Measurements from ENCODE around the gene GALP.
"Not testable (repeated sequence)": the region's sequence is repeated elsewhere in the genome, so short reads cannot be mapped to it uniquely, and the experiment has no call there.

Gene GALP

DNA sequence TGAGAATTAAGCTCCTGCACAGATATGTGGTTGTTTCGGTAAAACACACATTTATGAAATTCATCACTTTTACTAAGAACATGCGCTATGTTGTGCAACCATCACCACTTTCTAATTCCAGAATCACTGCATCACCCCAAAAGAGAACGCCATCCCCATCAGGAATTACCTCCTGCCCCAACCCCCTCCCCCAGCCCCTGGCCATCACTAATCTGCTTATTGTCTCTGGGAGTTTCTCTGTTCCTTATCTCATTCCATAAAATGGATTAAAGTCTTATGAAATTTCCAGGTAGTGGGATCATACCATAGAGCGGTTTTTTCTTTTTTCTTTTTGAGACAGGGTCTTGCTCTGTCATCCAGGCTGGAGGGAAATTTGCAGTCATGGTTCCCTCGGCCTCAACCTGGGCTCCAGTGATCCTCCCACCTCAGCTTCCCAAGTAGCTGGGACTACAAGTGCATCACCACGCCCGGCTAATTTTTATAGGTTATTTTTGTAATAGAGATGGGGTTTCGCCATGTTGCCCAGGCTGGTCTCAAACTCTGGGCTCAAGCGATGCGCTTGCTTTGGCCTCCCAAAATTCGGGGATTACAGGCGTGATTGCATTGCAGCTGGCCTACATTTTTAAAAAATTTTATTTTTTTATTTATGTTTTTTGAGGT, 18.3 kb downstream of the GALP start:
- DNase-seq = no peak

DNA sequence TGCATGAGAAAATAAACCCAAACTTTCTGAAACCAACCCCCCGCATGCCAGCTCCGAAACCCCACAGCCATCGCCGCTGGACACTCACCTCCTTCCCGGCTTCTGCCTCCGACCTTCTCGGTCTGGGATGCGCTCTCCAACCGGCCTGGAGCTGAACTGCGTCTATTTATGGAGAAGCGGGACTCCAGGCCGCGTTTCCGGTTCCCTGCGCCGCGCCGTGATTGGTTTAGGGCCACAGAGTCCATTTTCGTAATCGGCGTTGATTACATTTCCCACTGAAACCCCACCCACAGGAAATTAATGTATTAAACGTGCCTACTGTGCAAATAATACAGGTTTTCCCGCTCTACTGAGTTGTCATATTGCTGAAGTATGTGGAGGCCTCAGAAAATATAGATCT, 21.8 kb downstream of the GALP start, which contains the start of gene ZSCAN5B:
Gene ZSCAN5B, minus strand, starts transcription at position 138 of the 400 bp plus-strand sequence. CDS start 4,731 bp downstream, outside the sequence.
- not testable (repeated sequence) for DNase-seq

GRCh38 chr19:56199687-56200086, 23.9 kb downstream of the GALP start:
- DNase-seq = no peak

DNA sequence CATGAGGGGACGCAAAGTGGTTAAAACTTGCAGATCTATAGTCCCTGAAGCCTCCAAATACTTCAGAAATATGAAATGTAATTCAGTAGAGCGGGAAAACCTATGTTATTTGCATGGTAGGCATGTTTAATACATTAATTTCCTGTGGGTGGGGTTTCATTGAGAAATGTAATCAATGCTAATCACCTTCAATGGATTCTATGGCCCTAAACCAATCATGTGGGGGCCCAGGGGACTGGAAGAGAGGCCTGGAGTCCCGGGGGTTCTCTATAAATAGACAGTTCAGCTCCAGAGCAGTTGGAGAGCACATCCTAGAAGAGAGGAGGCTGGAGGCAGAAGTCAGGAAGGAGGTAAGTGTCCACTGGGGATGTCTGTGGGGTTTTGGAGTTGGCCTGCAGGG, 26.2 kb downstream of the GALP start, which contains the start of gene ZSCAN5C:
Gene ZSCAN5C, plus strand, starts transcription at position 301 of the 400 bp plus-strand sequence. CDS start 3,641 bp downstream, outside the sequence.
- no peak for DNase-seq

DNA sequence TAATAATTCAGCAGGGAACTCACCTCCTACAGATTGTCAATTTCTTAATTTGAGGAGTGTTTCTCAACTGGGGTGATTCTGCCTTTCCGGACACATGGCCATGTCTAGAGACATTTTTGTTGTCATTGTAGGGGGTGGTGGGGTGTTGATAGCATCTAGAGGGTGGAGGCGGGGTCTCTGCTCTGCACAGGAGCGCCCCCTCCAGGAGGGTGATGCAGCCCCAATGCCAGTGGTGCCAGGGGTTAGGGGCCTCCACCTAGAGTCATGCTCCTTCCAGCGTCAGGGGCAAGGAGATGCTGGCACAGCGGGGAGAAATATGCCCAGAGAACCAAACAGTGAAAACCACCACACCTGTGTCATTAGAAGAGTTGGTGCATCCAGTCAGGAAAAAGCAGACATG, 31.8 kb downstream of the GALP start:
- not testable (repeated sequence) for DNase-seq

GRCh38 chr19:56209091-56209490, 33.3 kb downstream of the GALP start:
- no peak for DNase-seq

DNA sequence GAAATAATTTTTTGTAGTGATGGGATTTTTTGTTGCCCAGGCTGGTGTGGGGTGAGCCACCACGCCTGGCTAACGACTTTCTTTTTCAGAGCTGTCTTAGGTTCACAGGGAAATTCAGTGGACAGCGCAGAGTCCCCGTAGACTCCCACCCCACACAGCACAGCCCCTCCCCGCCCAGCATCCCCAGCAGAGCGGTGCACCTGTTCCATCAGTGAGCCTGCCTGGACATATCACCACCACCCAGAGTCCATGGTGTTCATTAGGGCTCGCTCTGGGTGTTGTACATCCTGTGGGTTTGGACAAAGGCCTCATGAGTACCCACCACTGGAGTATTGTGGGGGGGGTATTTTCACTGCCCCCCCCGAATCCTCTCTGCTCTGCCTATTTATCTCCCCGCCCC, 34.2 kb downstream of the GALP start:
- not testable (repeated sequence) for DNase-seq

DNA sequence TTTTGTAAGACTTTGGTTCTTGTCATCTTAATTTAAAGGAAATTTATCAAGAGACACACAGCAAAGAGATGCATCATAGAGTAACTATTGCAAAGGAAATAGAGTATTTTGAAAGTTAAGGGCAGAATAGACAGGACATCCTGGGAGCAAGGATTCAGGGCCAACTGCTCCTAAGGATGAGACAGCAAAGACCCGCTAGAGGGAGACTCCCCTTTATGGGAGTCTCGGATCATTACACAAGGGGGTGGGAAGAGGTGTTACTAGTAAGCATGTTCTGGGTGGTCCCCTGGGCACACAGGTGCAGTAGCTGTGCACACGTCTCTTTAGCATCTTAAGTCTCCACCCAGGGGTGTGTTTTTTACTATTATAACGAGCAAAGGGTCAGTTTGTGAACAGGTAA, 35.9 kb downstream of the GALP start:
- DNase-seq = no peak

DNA sequence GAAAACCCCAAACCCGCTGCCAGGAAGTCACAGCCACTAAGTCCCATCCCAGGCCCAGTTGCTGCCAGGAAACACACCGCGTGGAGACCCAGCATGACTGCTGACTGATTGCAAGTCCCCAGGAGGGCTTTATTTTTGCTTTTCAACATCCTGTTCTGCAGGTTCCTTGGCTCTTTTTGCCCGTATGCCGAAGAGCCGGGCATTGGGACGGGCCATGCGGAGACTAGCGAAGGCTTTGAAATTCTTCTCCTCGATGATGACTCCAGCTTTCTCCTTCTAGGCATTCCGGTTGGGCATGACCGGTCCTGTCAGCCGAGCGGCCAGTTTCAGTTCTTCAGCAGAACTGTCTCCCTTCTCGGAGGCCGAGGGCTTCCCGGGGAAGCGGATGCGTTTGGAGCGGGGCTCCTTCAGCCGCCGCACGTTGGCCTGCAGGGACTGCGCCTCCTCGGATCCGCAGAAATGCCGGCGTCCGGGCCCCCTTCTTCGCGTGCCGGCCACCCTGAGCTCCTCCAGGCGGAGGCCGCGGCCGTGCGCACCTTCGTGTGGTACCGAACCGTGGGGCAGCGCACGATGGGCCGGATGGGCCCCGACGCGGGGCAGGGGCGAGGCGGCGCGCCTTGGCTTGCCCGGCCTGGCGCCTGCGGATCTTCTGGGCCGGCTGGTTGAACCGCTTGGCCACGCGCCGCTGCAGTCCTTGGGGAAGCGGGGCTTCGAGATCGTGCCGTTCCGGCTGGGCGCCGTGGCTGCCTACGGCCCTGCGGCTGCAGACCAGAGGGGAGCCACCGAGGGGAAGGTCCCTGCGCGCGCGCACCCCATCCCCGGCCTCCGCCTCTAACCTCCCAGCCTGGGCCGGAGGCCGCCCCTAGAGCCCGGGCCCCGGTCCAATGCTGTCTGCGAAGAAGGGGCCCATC, 41.5 kb downstream of the GALP start:
- DNase-seq = no peak

DNA sequence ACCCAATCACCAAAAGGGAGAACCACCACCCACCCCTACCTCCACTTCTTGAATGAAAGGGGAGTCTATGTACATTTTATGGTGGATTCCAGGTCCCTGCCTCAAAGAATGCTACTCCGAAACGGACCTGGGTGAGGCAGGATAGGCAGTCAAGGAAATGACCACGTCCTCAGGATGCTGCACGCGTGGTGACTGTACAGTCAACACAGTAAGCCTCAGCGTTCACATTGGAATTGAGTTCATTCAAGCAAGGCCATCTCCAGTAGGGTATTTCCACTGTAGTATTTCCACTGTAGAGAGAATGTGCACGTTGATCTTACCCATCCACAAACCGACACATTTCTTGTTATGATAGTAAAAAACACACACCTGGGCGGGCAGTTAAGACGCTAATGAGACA, 43.2 kb downstream of the GALP start:
- DNase-seq = no peak

DNA sequence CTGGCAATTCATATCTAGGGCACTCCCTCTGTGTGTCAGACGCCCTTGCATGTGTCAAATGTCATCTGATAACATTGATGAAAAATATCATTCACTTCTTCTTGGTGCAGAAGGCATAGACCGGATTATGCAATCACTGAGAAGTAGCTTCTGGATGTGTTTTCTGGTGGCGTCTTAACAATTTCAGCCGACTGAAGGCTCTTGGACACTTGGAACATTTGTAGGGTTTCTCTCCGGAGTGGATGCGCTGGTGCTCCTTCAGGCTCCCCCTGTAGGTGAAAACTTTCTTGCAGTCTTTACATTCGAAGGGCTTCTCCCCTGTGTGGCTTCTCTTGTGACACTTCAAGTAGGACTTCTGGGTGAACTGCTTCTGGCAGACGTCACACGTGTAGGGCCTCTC, 45.6 kb downstream of the GALP start:
- not testable (repeated sequence) for DNase-seq

DNA sequence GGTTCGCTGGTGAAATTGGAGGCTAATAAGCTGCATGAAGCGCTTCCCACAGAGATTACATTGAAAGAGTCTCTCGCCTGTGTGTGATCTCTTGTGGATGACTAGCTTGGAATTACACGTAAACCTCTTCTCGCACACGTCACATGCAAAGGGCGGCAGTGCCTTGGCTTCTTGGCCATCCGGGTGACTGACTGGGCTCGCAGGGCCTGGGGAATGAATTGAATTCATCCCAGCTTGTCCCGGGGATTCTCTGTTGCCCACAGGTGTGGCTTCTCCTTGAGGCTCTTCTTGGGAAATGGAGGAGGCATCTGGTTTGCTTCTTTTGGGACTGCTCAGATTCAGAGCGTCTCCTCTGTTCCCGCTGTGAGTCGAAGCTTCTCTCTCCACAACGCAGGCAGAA, 46.0 kb downstream of the GALP start:
- no peak for DNase-seq

GRCh38 chr19:56222901-56223300, 47.1 kb downstream of the GALP start:
- no peak for DNase-seq

DNA sequence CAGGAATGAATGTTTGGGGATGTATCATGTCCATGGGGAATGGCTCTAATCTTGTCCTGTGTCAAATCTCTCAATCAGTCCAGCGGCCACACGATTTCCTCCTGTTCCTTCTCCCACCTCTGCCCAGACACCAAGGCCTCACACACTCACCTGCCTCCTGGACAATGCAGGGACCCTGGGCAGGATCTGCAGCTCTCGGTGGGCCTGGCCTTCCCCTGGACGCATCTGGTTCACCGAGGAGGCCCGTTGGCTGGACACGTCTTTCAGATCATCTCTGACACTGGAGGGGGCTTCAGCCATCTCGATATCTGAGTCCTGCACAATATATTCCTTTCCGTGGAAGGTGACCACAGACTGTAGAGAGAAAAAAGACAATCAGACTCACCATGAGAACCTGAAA, 47.7 kb downstream of the GALP start:
- DNase-seq = no peak
